Measurements from ENCODE around the gene CNFN.

DNA sequence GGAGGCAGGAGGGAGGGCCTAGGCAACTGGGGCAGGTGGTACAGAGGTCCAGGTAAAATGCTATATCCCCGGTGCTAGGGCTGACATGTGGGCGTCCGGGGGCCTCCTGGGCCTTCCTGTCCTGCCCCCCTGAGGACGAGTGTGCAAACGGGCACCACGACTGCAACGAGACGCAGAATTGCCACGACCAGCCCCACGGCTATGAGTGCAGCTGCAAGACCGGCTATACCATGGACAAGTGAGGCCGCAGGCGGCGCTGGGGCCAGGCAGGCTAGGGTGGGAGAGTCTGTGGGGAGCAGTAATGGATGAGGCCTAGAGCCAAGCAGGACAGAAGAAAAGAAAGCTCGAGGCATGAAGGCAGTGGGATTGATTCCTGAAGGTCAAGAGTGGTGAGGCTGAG lies 21.3 kb downstream of the CNFN start:
- TF ChIP-seq, protein P1, sequence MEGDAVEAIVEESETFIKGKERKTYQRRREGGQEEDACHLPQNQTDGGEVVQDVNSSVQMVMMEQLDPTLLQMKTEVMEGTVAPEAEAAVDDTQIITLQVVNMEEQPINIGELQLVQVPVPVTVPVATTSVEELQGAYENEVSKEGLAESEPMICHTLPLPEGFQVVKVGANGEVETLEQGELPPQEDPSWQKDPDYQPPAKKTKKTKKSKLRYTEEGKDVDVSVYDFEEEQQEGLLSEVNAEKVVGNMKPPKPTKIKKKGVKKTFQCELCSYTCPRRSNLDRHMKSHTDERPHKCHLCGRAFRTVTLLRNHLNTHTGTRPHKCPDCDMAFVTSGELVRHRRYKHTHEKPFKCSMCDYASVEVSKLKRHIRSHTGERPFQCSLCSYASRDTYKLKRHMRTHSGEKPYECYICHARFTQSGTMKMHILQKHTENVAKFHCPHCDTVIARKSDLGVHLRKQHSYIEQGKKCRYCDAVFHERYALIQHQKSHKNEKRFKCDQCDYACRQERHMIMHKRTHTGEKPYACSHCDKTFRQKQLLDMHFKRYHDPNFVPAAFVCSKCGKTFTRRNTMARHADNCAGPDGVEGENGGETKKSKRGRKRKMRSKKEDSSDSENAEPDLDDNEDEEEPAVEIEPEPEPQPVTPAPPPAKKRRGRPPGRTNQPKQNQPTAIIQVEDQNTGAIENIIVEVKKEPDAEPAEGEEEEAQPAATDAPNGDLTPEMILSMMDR (conservative IDR thresholded peaks at IDR 0.05; ENCODE audit: low read length): no peak
- no peak for TF ChIP-seq EZH2phosphoT487 (IDR thresholded peaks at IDR 0.05; ENCODE audit: borderline replicate concordance, low read depth, low read length)
